ENCODE results near the gene CNKSR3. TPM values are rescaled to one million over a fixed set of nuclear protein-coding genes. Genes with fewer than 3 reads are reported as not detected.

CNKSR3 gene
- total RNA-seq, 1 experiment from 2014 or later, result 5.6 TPM

DNA sequence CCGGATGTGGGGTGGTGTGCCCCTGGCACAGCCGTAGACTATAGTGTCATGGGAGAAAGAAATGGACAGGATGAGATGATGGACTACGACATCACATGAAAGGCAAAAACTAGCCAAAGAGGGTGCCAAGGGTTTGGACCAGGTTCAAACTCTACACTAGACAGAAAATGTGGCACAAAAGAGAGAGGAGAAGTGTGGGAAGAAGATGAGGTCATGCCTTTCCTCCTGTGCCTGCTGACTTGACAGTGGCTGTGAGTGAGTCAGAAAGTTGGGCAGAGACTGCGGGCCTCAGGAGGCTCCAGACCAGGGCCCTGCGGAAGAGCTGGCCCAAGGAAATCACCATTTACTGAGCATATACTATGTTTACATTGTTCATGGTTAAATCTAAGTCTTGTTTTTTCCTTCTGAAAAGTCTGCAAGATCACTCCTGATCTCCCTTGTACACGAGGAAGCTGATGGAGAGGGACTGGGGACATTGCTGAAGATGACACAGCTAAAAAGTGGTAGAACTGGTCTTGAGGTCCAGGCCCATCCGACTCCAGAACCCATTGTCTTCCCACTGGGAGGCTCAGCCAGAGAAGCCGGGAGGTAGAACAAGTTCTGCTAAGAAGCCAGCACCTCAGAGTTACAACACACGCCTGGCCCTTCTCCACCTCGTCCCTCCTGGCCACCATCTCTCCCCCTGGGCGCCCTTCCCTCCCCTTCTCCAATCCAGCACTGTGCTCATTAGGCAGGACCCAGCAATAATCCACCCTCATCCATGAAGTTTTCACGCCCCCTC, 35.6 kb downstream of the CNKSR3 start:
- H2BK15ac ChIP-seq (ENCODE audit: low read depth, low read length), result no peak overlapping the region
- peaks cover 10 to 15% of the 10 kb centered on the region in 2 experiments for H3K4me1 Mint-ChIP-seq
- 0 out of 7 replicates have a peak overlapping the region, but pooled peaks of 1 of the 3 experiments have one; percentile 5 for H3K27ac Mint-ChIP-seq
- H3K4me3 Mint-ChIP-seq, result no peak overlapping the region
- H3K4me2 ChIP-seq (ENCODE audit: insufficient read depth, insufficient read length, low read length), result no peak overlapping the region
- no peak for DNase-seq
- H3K27me3 ChIP-seq (ENCODE audit: insufficient read depth, low read length), result no peaks in the 10 kb centered on the region
- H3K18ac ChIP-seq (ENCODE audit: insufficient read length, low read depth, low read length), result no peak overlapping the region
- H4K5ac ChIP-seq (ENCODE audit: insufficient read length, low read depth, low read length), result no peak overlapping the region
- no peaks in the 10 kb centered on the region for H3K79me1 ChIP-seq (ENCODE audit: insufficient read depth, low read depth, low read length, poor library complexity, severe bottlenecking)
- H3K36me3 Mint-ChIP-seq (ENCODE audit: insufficient read depth in 1 of 3, low read depth in 3 of 3), result peaks cover 6 to 8% (median 8%) of the 10 kb centered on the region in 3 experiments; a peak in 4 of 7 replicates
- H2BK120ac ChIP-seq (ENCODE audit: low read depth, low read length, poor library complexity, severe bottlenecking), result no peak overlapping the region
- no peak overlapping the region for H3K9ac ChIP-seq (ENCODE audit: extremely low read depth, insufficient read length, low read length)
- H3K79me2 ChIP-seq (ENCODE audit: insufficient read depth, low read length), result no peaks in the 10 kb centered on the region
- no peak overlapping the region for H2BK20ac ChIP-seq (ENCODE audit: low read depth, low read length, poor library complexity, severe bottlenecking)
- no peaks in the 10 kb centered on the region for H3K27me3 Mint-ChIP-seq (ENCODE audit: low read depth)
- H2BK5ac ChIP-seq (ENCODE audit: insufficient read length, low read length), result no peak overlapping the region
- WGBS (ENCODE audit: extremely low coverage, insufficient read length, low lambda C conversion rate), result no CpG with 5 or more reads among the region's 12 CpGs
- H3K23ac ChIP-seq (ENCODE audit: insufficient read length, low read depth, low read length), result no peak overlapping the region
- no peak overlapping the region for H3T11ph ChIP-seq (ENCODE audit: low read length)
- peaks cover 2 to 7% of the 10 kb centered on the region in 2 experiments; a peak in 4 of 5 replicates for H3K9me3 Mint-ChIP-seq
- no peak overlapping the region for H3K56ac ChIP-seq (ENCODE audit: insufficient read length, low read depth, low read length)
- H3K14ac ChIP-seq (ENCODE audit: insufficient read depth, low read length), result no peak overlapping the region
- no peaks in the 10 kb centered on the region for H3K9me3 ChIP-seq (ENCODE audit: control insufficient read depth, low read depth, low read length)
- H3K4ac ChIP-seq (ENCODE audit: low read depth, low read length), result no peak overlapping the region
- no peak overlapping the region for H2AK5ac ChIP-seq (ENCODE audit: insufficient read length, low read length)
- no peak overlapping the region for H2AFZ ChIP-seq (ENCODE audit: low read length)
- no peaks in the 10 kb centered on the region for H3K23me2 ChIP-seq (ENCODE audit: insufficient read length, low read depth, low read length, poor library complexity, severe bottlenecking)
- H4K8ac ChIP-seq (replicated peaks; ENCODE audit: insufficient read length, low read depth, low read length), result no peak overlapping the region
- H3K27ac ChIP-seq (ENCODE audit: insufficient read length, low read depth, low read length), result no peak overlapping the region
- H4K91ac ChIP-seq (ENCODE audit: insufficient read length, low read depth, low read length), result no peak overlapping the region
- TF ChIP-seq CTCF (conservative IDR thresholded peaks at IDR 0.05), result no peak
- H4K20me1 ChIP-seq (ENCODE audit: control insufficient read depth, insufficient read depth, insufficient read length), result no peaks in the 10 kb centered on the region
- H3K4me1 ChIP-seq (ENCODE audit: insufficient read depth, low read length), result no peaks in the 10 kb centered on the region
- no peak overlapping the region for H2BK12ac ChIP-seq (ENCODE audit: insufficient read length, low read depth, low read length)

All from H9 (cell line).